Neural crest cell (in vitro differentiated cells): Measurements from ENCODE around the gene MAGEA2B. TPM values are rescaled to one million over a fixed set of nuclear protein-coding genes. Genes with fewer than 3 reads are reported as not detected.
"Not testable (repeated sequence)": the region's sequence is repeated elsewhere in the genome, so short reads cannot be mapped to it uniquely, and the experiment has no call there.

Experiments used
- DNase-seq: peaks from one replicate; pipeline ENCODE4 v3.0.0; 2021; ENCODE audit warnings: low read depth, mixed read lengths, low spot score
- H3K27ac Mint-ChIP-seq: one replicate; pipeline ENCODE4 v1.8.0; 2021; ENCODE audit warnings: mild to moderate bottlenecking, mixed read lengths; ENCODE audit not compliant: unreplicated experiment
- H3K27me3 Mint-ChIP-seq: 2 replicates; pipeline ENCODE4 v1.8.0; 2021; ENCODE audit warnings: low read depth, mild to moderate bottlenecking, mixed read lengths
- H3K36me3 Mint-ChIP-seq: 2 replicates; pipeline ENCODE4 v1.8.0; 2021; ENCODE audit warnings: low read depth, mild to moderate bottlenecking, mixed read lengths
- H3K4me1 Mint-ChIP-seq: 2 replicates; pipeline ENCODE4 v1.8.0; 2021; ENCODE audit warnings: mixed read lengths
- H3K4me3 Mint-ChIP-seq: one replicate; pipeline ENCODE4 v1.8.0; 2021; ENCODE audit warnings: mild to moderate bottlenecking, mixed read lengths
- H3K9me3 Mint-ChIP-seq: 2 replicates; pipeline ENCODE4 v1.8.0; 2021; ENCODE audit warnings: mixed read lengths
- CTCF ChIP-seq: fragments of 200-600 bp; sonication (generic); conservative IDR thresholded peaks from 2 replicates; pipeline ENCODE4 v1.5.0; 2021; ENCODE audit warnings: antibody characterized with exemption, mild to moderate bottlenecking
- long read RNA-seq: library from polyadenylated mRNA; unstranded; transcript quantifications from one replicate; pipeline ENCODE4 v2.0.0, GENCODE V29; 2020
- total RNA-seq: library from RNA; stranded (reverse); gene quantifications from 2 replicates; pipeline ENCODE4 v1.2.1, GENCODE V29; 2021

The MAGEA2B gene, protein sequence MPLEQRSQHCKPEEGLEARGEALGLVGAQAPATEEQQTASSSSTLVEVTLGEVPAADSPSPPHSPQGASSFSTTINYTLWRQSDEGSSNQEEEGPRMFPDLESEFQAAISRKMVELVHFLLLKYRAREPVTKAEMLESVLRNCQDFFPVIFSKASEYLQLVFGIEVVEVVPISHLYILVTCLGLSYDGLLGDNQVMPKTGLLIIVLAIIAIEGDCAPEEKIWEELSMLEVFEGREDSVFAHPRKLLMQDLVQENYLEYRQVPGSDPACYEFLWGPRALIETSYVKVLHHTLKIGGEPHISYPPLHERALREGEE
- total RNA-seq, result not detected in 2 replicates
- long read RNA-seq, result 0 reads

DNA sequence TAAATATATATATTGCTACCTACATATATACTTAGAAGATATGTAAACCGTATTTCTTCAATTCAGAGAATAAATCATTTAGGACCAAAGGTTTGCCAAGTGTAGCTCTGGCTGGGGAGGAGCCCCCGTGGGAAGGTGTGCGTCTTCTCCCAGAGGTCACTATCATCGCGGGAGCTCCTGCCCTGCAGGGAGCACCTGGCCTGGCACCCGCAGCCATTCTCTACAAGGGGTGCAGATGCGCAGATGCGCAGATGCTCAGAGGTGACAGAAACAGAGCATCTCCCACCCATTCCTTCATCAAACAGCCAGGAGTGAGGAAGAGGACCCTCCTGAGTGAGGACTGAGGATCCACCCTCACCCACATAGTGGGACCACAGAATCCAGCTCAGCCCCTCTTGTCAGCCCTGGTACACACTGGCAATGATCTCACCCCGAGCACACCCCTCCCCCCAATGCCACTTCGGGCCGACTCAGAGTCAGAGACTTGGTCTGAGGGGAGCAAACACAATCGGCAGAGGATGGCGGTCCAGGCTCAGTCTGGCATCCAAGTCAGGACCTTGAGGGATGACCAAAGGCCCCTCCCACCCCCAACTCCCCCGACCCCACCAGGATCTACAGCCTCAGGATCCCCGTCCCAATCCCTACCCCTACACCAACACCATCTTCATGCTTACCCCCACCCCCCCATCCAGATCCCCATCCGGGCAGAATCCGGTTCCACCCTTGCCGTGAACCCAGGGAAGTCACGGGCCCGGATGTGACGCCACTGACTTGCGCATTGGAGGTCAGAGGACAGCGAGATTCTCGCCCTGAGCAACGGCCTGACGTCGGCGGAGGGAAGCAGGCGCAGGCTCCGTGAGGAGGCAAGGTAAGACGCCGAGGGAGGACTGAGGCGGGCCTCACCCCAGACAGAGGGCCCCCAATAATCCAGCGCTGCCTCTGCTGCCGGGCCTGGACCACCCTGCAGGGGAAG, at the start of gene MAGEA2B:
MAGEA2B (plus strand) TSS at position 814 of the 973 bp plus-strand sequence. CDS start 2,479 bp downstream, outside the sequence.
- H3K9me3 Mint-ChIP-seq, H3K27me3 Mint-ChIP-seq, H3K27ac Mint-ChIP-seq, DNase-seq, H3K36me3 Mint-ChIP-seq, H3K4me3 Mint-ChIP-seq, H3K4me1 Mint-ChIP-seq: not testable (repeated sequence)

- Mint-ChIP-seq H3K27ac (no peak overlapping the region), H3K27me3 (peaks cover 30% of the 10 kb centered on the region), H3K9me3 (no peaks in the 10 kb centered on the region), H3K36me3 (no peaks in the 10 kb centered on the region), H3K4me3 (no peak overlapping the region), H3K4me1 (no peaks in the 10 kb centered on the region)
- TF ChIP-seq CTCF, result no peak
- DNase-seq, result no peak
Observed at GRCh38 chrX:152674135-152674534, 40.3 kb upstream of the MAGEA2B start.

- H3K4me3 Mint-ChIP-seq, H3K4me1 Mint-ChIP-seq, H3K36me3 Mint-ChIP-seq, DNase-seq, H3K9me3 Mint-ChIP-seq, H3K27ac Mint-ChIP-seq: not testable (repeated sequence)
- peaks cover 30% of the 10 kb centered on the region for H3K27me3 Mint-ChIP-seq
Observed at GRCh38 chrX:152674652-152675051, 39.8 kb upstream of the MAGEA2B start.

DNA sequence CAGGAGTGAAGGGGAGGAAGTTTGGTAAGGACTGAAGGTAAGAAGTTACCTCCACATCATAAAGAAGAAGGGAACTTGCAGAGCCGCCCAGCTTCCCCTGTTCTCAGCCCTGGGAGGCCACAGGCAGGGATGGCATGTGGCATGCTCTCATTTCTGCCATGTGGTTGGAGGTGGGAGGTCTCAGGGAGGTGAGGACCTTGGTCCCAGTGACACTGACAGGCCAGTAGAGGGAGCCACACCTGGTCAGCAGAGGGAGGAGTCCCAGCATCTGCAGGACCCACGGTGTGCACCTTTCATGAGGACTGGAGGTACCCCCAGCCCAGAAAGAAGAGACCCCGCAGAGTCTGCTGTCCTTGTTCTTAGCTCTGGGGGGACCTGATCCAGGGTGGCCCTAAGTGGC, 33.4 kb upstream of the MAGEA2B start:
- not testable (repeated sequence) for DNase-seq, H3K36me3 Mint-ChIP-seq, H3K4me3 Mint-ChIP-seq, H3K9me3 Mint-ChIP-seq, H3K4me1 Mint-ChIP-seq, H3K27ac Mint-ChIP-seq
- peaks cover 17% of the 10 kb centered on the region for H3K27me3 Mint-ChIP-seq

DNA sequence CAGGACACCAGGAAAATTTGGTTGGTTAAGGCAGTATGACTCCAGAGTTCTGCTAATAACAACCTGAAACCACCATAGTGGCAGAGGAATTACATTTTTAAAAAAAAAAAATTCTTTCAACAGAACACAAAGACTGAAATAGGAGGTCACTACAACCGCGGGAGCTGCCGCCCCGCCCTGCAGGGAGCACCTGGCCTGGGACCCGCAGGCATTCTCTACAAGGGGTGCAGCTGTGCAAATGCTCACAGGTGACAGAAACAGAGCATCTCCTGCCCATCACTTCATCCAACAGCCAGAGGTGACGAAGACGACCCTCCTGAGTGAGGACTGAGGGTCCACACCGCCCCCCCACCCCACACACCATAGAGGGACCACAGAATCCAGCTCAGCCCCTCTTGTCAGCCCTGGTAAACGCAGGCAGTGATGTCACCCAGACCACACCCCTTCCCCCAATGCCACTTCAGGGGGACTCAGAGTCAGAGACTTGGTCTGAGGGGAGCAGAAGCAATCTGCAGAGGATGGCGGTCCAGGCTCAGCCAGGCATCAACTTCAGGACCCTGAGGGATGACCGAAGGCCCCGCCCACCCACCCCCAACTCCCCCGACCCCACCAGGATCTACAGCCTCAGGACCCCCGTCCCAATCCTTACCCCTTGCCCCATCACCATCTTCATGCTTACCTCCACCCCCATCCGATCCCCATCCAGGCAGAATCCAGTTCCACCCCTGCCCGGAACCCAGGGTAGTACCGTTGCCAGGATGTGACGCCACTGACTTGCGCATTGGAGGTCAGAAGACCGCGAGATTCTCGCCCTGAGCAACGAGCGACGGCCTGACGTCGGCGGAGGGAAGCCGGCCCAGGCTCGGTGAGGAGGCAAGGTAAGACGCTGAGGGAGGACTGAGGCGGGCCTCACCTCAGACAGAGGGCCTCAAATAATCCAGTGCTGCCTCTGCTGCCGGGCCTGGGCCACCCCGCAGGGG, 16.2 kb upstream of the MAGEA2B start, which contains the start of gene MAGEA3:
MAGEA3 (plus strand) TSS at position 843 of the 980 bp plus-strand sequence. CDS start 2,039 bp downstream, outside the sequence.
- not testable (repeated sequence) for DNase-seq, H3K27me3 Mint-ChIP-seq, H3K27ac Mint-ChIP-seq, H3K4me1 Mint-ChIP-seq, H3K4me3 Mint-ChIP-seq, H3K9me3 Mint-ChIP-seq, H3K36me3 Mint-ChIP-seq

DNA sequence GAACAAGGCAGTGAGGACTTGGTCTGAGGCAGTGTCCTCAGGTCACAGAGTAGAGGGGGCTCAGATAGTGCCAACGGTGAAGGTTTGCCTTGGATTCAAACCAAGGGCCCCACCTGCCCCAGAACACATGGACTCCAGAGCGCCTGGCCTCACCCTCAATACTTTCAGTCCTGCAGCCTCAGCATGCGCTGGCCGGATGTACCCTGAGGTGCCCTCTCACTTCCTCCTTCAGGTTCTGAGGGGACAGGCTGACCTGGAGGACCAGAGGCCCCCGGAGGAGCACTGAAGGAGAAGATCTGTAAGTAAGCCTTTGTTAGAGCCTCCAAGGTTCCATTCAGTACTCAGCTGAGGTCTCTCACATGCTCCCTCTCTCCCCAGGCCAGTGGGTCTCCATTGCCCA, 14.0 kb upstream of the MAGEA2B start:
- H3K27me3 Mint-ChIP-seq, DNase-seq, H3K36me3 Mint-ChIP-seq, H3K4me3 Mint-ChIP-seq, H3K27ac Mint-ChIP-seq, H3K4me1 Mint-ChIP-seq, H3K9me3 Mint-ChIP-seq: not testable (repeated sequence)

DNA sequence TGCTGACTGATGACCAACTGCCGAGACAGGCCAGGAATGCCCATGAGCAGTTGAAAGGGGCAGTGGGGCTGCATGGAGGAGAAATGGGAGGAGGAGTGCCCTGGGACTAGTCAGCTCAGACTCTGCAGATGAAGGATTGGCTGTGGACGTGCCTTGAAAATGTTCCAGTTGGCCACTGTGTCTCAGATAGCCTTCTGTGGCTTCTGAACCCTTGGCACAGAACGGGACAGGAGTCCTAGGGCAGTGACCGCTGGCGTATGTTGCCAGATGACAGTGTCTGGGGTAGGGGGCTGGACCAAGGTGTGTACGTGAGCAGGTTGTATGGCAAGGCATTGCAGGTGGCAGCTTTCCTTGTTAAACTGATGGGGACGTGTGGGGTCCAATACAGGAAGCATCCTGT, 7.9 kb upstream of the MAGEA2B start:
- not testable (repeated sequence) for H3K9me3 Mint-ChIP-seq, DNase-seq, H3K4me3 Mint-ChIP-seq, H3K36me3 Mint-ChIP-seq, H3K27ac Mint-ChIP-seq, H3K4me1 Mint-ChIP-seq, H3K27me3 Mint-ChIP-seq

DNA sequence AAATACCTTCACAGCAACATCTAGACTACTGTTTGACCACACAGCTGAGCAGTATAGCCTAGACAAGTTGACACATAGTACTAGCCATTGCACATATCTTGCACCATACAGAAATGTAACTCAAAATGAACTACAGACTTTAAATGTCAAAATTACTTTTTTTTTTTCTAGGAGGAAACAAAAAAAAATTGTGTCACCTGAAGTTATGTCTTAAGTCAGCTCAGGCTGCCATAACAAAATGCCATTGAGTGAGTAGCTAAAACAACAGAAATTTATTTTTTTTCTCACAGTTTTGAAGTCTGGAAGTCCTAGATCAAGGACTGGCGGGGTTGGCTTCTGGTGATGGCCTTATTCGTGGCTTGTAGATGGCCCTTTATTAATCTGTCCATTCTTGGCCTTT, 5.3 kb upstream of the MAGEA2B start, which contains the start of gene CSAG2:
CSAG2 (minus strand) TSS at position 101 of the 400 bp plus-strand sequence. CDS start 161 bp downstream, outside the sequence.
- not testable (repeated sequence) for H3K27me3 Mint-ChIP-seq, DNase-seq, H3K9me3 Mint-ChIP-seq, H3K4me1 Mint-ChIP-seq, H3K27ac Mint-ChIP-seq, H3K36me3 Mint-ChIP-seq, H3K4me3 Mint-ChIP-seq

GRCh38 chrX:152713195-152713594, 1.2 kb upstream of the MAGEA2B start:
- H3K27me3 Mint-ChIP-seq, H3K36me3 Mint-ChIP-seq, H3K27ac Mint-ChIP-seq: not testable (repeated sequence)

More at GRCh38 chrX:152713195-152713594, 1.2 kb upstream of the MAGEA2B start:
- not testable (repeated sequence) for DNase-seq, H3K4me3 Mint-ChIP-seq, H3K9me3 Mint-ChIP-seq, H3K4me1 Mint-ChIP-seq
